Brain microvascular endothelial cell (primary cell): ENCODE measurements around the gene TRIM41.

Experiments
- DNase-seq: peaks from one replicate; pipeline ENCODE4 v3.0.0-alpha.2; 2020
- H3K27ac ChIP-seq: fragments of 250-450 bp; sonication (Bioruptor Pico); 2 replicates; pipeline ENCODE4 v1.5.1; 2020; ENCODE audit warnings: mild to moderate bottlenecking, moderate library complexity
- H3K27me3 ChIP-seq: fragments of 250-450 bp; sonication (Bioruptor Pico); replicated peaks from 2 replicates; pipeline ENCODE4 v1.5.1; 2020; ENCODE audit warnings: mild to moderate bottlenecking
- H3K36me3 ChIP-seq: fragments of 250-450 bp; sonication (Bioruptor Pico); replicated peaks from 2 replicates; pipeline ENCODE4 v1.5.1; 2020; ENCODE audit warnings: mild to moderate bottlenecking
- H3K4me3 ChIP-seq: 2 replicates; pipeline ENCODE4 v1.5.1; 2011; ENCODE audit warnings: low read depth, mild to moderate bottlenecking, control low read depth, low read length, moderate library complexity
- in situ Hi-C: cut with HindIII; loops from 2 replicates; pipeline ENCODE4 v1.10.0; 2017; ENCODE audit warnings: low sequenced_read_pairs, low pct_ligation_motif_present
- TF ChIP-seq, protein P1 (sequence below): IDR thresholded peaks from 2 replicates; pipeline ENCODE4 v1.5.1; 2011; ENCODE audit warnings: low read depth, mild to moderate bottlenecking, moderate library complexity, low read length, control low read depth, inconsistent platforms; ENCODE audit errors: missing control alignments

Gene TRIM41

DNA sequence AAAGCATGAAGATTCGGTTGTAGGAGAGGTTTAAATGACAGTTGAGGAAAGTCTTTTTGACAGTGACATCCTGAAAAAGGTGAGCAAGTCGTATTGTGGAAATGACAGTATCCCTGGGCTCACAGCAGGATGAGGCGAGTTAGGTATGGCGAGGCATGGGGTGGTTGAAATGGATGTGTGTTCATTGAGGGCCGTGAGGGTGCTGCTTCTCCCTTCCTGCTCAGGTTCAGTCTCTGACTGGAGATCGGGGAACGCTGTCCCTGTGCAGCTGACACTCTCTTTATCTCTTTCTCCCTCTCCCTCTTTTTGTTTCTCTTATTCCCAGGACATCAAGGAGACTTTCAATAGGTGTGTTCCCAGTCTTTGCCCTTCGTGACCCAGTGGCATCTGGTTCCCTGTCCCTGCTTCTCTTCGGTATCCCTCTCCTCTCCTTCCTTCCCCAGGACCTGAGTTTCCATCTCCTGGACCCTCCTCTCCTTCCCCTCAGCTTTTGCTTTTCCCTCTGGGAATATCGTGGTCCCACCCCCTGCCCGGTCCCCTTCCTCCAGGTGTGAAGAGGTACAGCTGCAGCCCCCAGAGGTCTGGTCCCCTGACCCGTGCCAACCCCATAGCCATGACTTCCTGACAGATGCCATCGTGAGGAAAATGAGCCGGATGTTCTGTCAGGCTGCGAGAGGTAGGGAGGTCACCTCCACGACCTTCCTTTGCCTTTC lies 10.2 kb downstream of the TRIM41 start:
- no peaks in the 10 kb centered on the region for H3K27me3 ChIP-seq
- in situ Hi-C loops, result no loop called here
- H3K27ac ChIP-seq, result no peak overlapping the region
- TF ChIP-seq, protein P1, sequence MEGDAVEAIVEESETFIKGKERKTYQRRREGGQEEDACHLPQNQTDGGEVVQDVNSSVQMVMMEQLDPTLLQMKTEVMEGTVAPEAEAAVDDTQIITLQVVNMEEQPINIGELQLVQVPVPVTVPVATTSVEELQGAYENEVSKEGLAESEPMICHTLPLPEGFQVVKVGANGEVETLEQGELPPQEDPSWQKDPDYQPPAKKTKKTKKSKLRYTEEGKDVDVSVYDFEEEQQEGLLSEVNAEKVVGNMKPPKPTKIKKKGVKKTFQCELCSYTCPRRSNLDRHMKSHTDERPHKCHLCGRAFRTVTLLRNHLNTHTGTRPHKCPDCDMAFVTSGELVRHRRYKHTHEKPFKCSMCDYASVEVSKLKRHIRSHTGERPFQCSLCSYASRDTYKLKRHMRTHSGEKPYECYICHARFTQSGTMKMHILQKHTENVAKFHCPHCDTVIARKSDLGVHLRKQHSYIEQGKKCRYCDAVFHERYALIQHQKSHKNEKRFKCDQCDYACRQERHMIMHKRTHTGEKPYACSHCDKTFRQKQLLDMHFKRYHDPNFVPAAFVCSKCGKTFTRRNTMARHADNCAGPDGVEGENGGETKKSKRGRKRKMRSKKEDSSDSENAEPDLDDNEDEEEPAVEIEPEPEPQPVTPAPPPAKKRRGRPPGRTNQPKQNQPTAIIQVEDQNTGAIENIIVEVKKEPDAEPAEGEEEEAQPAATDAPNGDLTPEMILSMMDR, result no peak
- no peak for DNase-seq
- H3K4me3 ChIP-seq, result no peak overlapping the region
- peaks cover 58% of the 10 kb centered on the region for H3K36me3 ChIP-seq

DNA sequence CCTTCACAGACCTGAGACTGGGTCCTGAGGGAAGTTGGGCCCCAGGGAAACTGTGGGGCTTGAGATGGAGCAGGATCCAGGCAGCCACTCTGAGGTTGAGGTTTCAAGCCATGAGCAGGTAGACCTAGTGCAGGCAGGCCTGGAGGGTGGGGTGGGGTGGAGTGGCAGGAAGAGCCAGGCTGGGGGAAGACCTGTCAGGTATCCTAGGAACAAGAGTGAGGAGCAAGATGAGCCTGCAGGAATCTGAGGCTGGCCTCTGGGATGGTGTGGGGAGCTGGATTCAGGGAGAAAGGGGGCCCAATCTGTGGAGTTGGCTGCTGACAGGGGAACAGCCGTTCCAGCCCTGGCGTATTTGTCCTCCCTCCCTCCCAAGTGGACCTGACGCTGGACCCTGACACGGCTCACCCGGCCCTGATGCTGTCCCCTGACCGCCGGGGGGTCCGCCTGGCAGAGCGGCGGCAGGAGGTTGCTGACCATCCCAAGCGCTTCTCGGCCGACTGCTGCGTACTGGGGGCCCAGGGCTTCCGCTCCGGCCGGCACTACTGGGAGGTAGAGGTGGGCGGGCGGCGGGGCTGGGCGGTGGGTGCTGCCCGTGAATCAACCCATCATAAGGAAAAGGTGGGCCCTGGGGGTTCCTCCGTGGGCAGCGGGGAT lies 10.8 kb downstream of the TRIM41 start:
- in situ Hi-C loops, result no loop called here
- H3K4me3 ChIP-seq, result no peak overlapping the region
- no peaks in the 10 kb centered on the region for H3K27me3 ChIP-seq
- peaks cover 65% of the 10 kb centered on the region for H3K36me3 ChIP-seq
- TF ChIP-seq, protein P1, result no peak
- DNase-seq, result no peak
- no peak overlapping the region for H3K27ac ChIP-seq

DNA sequence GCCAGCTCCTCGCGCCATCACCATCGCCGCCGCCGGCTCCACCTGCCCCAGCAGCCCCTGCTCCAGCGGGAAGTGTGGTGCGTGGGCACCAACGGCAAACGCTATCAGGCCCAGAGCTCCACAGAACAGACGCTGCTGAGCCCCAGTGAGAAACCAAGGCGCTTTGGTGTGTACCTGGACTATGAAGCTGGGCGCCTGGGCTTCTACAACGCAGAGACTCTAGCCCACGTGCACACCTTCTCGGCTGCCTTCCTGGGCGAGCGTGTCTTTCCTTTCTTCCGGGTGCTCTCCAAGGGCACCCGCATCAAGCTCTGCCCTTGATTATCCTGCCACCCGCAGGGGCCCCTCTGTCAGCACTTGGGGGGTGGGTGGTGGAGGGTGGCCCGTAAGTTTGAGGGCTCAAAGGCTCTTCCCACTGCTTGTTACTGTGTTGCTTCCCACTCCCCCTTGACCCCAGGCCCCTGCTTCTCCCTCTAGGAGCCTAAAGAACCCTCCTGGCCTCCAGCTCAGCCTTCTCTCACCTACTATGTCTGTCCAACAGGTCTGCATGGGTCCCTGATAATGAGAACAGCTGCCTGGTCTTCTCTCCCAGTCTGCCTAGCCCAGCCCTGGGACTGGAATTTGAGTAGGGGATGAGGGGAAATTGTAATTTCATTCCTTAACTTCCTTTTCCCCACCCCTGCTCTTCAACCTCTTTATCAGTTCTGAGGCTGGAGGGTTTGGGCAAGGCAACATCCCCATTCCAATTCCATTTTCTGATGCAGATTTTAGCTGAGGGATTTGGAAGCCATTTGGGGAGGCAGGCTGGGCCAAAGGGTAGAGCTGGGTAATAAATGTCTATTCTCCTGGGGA lies 11.6 kb downstream of the TRIM41 start:
- H3K27ac ChIP-seq, result no peak overlapping the region
- TF ChIP-seq, protein P1, result no peak
- peaks cover 66% of the 10 kb centered on the region for H3K36me3 ChIP-seq
- no peak for DNase-seq
- H3K4me3 ChIP-seq, result no peak overlapping the region
- no peaks in the 10 kb centered on the region for H3K27me3 ChIP-seq
- in situ Hi-C loops, result no loop called here

DNA sequence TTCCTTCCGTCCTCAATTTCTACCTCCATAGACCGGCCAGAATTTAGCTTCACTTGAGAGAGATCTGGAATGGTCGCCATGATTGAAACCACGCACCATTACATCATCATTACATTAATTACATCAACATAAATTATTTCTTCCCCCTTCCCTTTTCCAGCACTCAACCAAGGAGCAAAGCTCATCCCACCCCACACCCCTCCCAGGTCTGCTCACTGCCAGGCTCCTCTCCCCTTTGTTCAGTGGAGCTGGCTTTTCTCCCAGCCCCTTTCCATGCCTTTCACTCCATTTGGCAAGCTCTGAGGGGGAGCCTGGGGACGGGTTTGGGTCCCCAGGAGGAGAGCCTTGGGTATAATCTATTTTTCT lies 12.2 kb downstream of the TRIM41 start:
- DNase-seq, result no peak
- Histone ChIP-seq H3K27me3 (no peaks in the 10 kb centered on the region), H3K36me3 (peaks cover 72% of the 10 kb centered on the region), H3K4me3 (no peak overlapping the region), H3K27ac (no peak overlapping the region)
- in situ Hi-C loops, result no loop called here
- TF ChIP-seq, protein P1, result no peak

DNA sequence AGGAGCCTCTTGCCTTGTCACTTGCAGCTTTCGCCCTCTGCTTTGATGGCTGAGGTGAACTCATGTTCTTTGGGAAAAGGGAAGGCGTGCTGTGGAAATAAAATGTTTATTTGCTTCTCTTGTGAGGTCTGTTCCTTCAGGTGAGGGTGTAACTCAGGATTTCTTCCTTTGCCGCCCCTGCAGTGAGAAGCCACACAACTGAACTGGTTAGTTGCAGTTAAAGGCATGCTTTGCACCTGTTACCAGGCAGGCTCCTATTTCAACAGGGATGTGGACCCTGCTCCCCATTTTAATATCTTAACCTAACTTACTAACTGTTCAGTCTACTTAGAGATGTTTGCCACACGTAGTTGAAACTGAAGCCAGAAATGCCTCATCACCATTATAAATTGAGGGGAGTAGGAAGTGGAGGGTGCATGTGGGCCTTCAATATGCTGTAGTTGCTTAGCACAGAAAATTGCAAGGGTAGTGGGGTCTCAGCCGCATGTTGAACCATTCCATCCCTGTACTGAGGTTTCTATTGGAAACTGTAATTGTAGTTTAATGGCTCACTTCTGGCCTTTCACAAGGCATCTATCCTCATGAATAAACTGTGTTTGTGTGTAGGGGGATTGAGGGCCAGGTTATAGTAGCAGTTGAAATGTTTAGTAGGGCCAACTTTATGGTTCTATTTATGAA lies 12.7 kb downstream of the TRIM41 start:
- no peak overlapping the region for H3K27ac ChIP-seq
- in situ Hi-C loops, result no loop called here

More for the DNA sequence above, 12.7 kb downstream of the TRIM41 start:
- Histone ChIP-seq H3K36me3 (peaks cover 74% of the 10 kb centered on the region), H3K4me3 (no peak overlapping the region), H3K27me3 (no peaks in the 10 kb centered on the region)
- DNase-seq, result no peak
- TF ChIP-seq, protein P1, result no peak
